ENCODE results near the gene TMEM109.

The TMEM109 gene

GRCh38 chr11:60944490-60945294 lies 30.7 kb downstream of the TMEM109 start:
- DNase-seq: no peak

GRCh38 chr11:60945295-60945667 lies 31.3 kb downstream of the TMEM109 start:
- DNase-seq: no peak

DNA sequence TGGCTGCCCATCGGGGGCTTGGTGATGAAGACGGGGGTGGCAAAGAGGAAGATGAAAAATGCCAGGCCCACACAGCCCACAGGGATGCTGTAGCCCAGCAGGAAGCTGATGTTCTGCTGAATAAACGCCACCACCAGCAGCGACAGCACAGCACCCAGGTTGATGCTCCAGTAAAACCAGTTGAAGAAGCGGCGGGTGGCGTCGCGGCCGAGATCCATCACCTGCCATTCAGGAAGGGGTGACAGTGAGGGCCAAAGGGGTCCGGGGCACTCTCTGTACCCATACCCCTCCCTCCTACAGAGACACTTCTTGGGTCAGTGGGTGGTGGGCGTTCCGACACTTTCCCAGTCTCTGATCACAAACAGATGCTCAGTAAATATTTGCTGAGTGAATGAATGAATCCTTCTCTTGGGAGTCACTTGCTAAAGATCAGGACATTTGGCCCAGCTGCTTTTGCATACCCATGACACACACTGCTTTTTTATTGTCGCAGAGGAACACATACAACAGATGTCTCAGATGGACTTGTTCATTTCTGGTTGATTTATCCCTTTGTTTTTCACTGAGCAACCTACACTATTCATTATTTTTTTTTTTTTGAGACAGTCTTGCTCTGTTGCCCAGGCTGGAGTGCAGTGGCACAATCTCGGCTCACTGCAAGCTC lies 32.8 kb downstream of the TMEM109 start:
- no peak for DNase-seq

DNA sequence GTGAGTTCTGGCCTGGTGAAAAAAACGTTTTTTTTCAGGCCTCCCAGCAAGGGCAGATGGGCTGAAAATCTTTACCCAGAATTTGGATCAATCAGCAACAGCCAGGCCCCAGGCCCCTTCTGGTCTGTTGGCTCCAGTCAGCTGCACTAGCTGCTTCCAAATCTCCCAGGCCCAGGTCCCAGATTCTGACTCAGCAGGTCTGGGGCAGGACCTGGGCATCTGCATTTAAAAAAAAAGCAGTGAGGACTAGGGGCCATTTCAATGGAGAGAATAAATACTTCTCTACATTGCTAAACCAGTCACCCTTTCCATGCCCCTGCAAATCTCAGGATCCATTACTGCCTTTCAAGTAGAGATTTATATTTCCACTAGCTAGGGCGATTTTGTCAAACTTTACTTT lies 33.7 kb downstream of the TMEM109 start:
- no peak for DNase-seq

DNA sequence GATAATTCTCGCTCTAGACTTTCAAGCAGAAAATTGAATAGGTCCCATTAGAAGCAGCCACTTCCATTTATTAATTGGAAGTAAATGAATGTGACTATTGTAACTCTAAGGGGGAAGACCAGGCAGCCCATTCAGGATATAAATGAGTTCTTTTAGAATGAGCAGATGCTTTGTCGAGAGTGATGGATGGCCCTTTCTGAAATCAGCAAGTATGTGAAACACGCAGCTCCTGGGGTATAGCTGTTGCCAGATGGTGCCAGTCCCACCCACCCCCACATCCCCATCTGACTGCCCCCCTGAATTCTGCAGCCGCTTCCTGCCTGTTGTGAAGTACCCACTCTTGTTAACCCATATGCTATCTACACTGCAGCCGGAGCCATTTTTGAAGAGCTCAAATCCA lies 34.3 kb downstream of the TMEM109 start:
- DNase-seq: no peak

DNA sequence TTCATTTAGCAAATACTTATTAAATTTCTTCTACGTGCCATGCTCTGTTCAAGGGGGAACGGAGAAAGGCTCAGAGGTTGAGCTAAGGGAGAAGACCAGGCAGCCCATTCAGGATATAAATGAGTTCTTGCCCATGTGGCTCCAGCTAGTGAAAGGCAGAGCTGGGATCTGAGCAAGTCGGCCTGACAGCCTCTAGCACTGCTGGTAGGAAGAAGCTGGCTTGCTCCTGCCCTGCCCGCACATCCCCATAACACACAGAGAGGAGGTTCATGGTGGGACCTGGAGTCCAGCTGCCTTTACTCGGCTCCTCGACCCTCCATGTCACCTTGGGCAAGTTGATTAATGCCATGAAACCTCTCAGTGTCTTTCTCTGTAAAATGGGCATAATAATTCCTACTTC lies 36.1 kb downstream of the TMEM109 start:
- DNase-seq: no peak

DNA sequence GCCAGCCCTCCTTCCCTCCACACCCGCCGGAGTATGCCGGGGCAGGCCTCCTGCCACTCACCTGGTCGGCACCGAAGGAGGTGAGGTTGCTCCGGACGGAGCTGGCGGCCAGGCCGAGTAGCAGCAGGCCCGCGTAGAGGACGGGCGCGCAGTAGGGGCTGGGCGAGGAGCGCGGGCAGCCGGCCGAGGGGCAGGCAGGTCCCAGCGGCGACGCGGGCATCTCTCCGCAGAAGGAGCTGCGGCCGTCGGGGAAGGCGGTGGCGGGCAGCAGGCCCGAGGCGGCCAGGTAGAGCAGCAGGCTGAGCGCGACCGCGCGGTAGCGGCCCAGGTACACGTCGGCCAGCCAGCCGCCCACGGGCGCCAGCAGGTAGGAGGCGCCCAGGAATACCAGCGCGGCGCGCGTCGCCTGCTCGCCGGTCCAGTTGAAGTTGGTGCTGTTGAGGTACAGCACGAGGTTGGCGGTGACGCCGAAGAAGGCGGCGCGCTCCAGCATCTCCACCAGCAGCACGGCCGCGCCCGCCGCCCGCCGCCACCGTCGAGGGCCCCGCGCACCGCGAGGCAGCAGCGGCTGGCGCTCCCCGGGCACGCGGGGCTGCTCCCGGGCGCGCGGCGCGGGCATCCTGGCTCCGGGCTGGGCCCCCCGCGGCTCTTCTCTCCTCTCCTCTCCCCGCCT lies 37.1 kb downstream of the TMEM109 start:
- DNase-seq: peak in 1 of 2 experiments; percentile 22

GRCh38 chr11:60951606-60951903 lies 37.6 kb downstream of the TMEM109 start:
- DNase-seq: no peak

- DNase-seq: peak in 1 of 2 experiments; percentile 26
These were observed 38.2 kb downstream of the TMEM109 start, which contains the start of gene SLC15A3 for GRCh38 chr11:60951904-60952741. Gene SLC15A3, minus strand, starts transcription at chr11:60952176. Its CDS starts 625 bp downstream, at chr11:60951551.

DNA sequence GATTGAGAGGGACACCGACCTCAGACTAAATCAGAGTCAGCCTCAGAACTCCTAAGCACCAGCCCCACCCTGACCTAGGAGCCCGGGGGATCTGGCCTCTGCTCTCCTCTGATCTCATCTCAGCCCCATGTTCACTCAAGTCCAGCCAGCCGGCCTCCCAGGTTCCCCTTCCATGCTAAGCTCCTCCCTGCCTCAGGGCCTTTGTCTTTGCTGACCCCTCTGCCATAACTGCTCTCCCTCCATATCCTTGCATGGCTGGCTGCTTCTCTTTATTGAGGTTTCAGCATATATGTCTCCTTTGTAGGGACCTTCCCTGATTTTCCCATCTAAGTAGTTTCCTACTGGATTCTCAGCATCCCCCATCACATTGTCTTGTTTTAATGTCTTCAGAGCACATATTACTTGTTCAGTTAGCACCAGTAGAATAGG lies 38.8 kb downstream of the TMEM109 start:
- DNase-seq: no peak

DNA sequence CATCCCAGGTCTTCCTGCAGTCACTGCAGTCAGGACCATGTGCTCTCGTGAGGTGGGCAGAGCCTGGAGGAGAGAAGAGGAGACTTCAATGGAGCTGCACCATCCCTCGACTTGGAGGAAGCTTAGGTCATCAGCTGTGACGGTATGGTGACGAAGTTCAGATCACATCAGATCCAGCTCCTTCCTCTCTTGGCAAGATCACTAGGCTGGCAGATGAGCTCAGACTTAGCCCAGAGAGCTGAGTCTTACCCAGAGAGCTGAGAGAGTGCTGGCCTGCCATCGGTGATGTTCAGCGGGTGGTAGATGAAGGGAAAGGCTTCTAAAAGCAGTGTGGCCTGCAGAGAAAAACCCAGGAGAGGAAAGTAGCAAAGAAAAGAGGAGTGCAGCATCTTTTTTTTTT lies 39.8 kb downstream of the TMEM109 start:
- DNase-seq: no peak

DNA sequence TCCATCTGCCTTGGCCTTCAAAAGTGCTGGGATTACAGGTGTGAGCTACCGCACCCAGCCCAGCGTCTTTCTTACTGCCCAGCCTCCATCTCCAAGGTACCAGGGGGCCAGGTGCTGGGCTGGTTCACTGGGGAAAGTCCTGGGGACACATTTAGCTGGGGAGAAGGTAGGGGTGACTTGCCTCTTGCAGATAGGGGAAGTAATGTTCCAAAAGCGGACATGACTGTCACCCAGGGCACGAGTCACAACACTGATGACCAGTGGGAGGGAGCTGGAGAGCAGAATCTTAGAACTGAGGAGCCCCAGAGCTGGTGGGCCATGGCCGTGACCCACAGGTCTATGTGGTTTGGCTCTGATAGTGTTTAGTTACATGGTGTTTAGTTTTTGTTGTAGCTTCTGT lies 40.5 kb downstream of the TMEM109 start:
- no peak for DNase-seq

DNA sequence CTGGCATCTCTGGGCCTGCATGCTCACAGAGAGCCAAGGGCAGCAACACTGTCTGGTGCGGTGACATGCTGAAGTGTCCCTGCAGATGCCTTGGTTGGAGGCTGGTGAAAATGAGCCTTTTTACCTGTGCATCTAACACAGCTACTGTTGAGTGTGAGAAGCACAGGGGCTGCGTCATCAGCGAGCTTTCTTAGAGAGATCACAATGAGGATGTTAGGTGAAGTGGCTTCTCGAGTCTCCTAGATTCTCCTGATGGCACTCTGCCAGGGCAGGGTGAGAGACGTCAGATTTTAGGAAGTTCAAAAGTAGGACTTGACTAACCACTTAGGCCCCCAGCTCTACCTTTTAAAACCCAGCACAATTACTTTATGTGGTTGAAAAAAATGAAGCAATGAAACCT lies 41.6 kb downstream of the TMEM109 start:
- DNase-seq: no peak

DNA sequence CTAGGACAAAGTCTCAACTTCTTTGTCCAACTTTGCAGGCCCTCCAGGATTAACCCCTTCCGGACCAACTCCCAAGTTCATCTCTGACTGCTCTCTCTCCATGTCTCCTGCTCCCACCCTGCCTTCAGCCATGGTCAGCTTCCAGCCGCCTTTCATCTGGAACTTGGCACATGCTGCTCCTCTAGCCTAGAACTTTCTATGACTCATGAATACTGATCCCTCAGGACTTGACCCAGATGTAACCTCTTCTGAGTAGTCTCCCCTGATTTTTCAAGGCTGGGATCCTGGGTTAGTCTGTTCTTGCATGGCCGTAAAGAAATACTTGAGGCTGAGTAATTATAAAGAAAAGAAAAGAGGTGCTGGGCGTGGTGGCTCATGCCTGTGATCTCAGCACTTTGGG lies 43.2 kb downstream of the TMEM109 start:
- DNase-seq: no peak

GRCh38 chr11:60959431-60959830 lies 45.5 kb downstream of the TMEM109 start:
- no peak for DNase-seq

DNA sequence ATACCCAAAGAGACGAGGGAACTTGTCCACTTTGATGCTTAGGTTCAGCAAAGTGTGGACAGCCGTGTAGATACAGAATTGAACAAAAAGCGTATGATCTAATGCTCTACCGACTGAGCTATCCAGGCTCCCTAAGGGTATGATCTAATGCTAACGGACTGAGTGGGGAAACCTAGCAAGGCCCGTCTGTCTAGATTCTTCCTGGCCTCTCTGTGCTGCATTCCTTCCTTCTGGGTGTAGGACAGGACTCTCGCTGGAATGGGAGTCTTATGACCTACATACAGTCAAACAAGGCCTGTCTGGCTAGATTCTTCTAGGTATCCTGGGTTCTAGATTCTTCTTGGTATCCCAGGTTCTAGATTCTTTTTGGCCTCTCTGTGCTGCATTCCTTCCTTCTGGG lies 46.4 kb downstream of the TMEM109 start:
- no peak for DNase-seq

- DNase-seq: no peak
These were observed 50.8 kb downstream of the TMEM109 start for GRCh38 chr11:60964801-60965200.

GRCh38 chr11:60966890-60967289 lies 52.9 kb downstream of the TMEM109 start:
- no peak for DNase-seq

DNA sequence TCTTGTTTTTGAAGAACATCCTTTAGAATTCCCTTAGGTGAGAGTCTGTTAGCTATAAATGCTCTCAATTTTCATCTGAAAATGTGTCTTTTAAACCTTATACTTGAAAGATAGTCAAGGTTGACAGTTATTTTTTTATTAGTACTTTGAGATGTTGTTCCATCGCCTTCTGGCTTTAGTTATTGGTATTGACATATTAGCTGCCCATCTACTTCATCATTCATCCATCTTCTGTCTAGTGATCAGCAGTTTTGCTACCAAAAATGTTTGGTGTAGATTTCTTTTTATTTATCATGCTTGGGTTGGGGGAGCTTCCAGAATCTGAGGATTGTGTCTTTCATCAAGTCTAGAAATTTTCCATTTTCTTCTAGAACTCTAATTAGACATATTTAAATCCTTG lies 54.3 kb downstream of the TMEM109 start:
- no peak for DNase-seq

- peak; percentile 81 for DNase-seq
These were observed 56.4 kb downstream of the TMEM109 start for GRCh38 chr11:60970369-60970774.

DNA sequence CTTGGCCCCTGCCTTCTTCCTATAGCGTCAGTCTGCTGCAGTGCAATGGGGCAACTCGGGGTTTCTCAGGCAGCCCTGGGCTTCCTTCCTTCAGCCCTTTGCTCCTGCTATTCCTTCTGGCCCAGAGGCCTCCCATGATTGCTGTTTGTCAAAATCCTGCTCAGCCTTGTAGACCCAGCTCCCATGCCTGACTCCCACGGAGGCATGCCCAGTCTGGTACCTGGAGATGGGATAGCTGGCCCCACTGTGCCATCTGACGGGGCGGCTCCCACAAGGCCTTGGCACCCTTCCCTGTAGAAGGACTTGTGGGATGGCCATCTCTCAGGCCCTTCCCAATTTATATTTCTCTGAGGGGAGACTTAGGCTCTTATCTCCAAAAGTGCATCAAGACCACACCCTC lies 56.9 kb downstream of the TMEM109 start:
- DNase-seq: no peak

DNA sequence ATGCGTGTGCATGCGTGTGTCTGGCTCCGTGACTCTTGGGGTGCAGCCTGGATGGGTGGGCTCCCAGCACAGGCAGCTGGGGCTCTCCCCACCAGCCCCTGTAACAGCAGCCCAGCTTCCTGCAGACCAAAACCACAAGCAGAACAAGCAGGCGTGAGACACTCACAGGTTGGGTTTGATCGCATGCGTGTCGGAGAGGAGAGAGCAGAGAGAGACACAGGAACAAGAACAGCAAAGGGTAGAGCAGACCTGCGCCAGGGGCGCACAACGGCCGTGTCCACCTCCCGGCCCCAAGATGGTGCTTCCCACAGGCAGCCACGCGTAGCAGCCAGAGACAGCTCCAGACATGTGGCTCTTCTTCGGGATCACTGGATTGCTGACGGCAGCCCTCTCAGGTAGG lies 57.6 kb downstream of the TMEM109 start, which contains the start of gene CD6:
Gene CD6, plus strand, starts transcription at position 161 of the 400 bp plus-strand sequence. Its CDS starts 186 bp downstream, at position 347.
- DNase-seq: peak; percentile 63
